ENCODE measurements around the gene DAPK1. TPM values are rescaled to one million over a fixed set of nuclear protein-coding genes. Genes with fewer than 3 reads are reported as not detected.

The DAPK1 gene
- total RNA-seq, 1 donor = 8.6 TPM

GRCh38 chr9:87587864-87588263 is 90.2 kb downstream of the DAPK1 start:
- no peak for TF ChIP-seq CTCF (IDR thresholded peaks at IDR 0.05; ENCODE audit: insufficient read depth, low read depth, low read length)
- H3K4me3 ChIP-seq (ENCODE audit: low read depth, low read length) = no peak overlapping the region
- DNase-seq (ENCODE audit: low read depth) = no peak

- H3K4me3 ChIP-seq (ENCODE audit: low read depth, low read length) = no peak overlapping the region
- DNase-seq (ENCODE audit: low read depth) = no peak
- no peak for TF ChIP-seq CTCF (IDR thresholded peaks at IDR 0.05; ENCODE audit: insufficient read depth, low read depth, low read length)
Measured at GRCh38 chr9:87588339-87588738, 90.7 kb downstream of the DAPK1 start.

GRCh38 chr9:87590996-87591395 is 93.3 kb downstream of the DAPK1 start:
- TF ChIP-seq CTCF (IDR thresholded peaks at IDR 0.05; ENCODE audit: insufficient read depth, low read depth, low read length) = no peak
- H3K4me3 ChIP-seq (ENCODE audit: low read depth, low read length) = no peak overlapping the region
- no peak for DNase-seq (ENCODE audit: low read depth)

GRCh38 chr9:87592554-87593358 is 95.1 kb downstream of the DAPK1 start:
- H3K4me3 ChIP-seq (ENCODE audit: low read depth, low read length) = no peak overlapping the region
- TF ChIP-seq CTCF (IDR thresholded peaks at IDR 0.05; ENCODE audit: insufficient read depth, low read depth, low read length) = no peak
- peak; percentile 75 for DNase-seq (ENCODE audit: low read depth)

- H3K4me3 ChIP-seq (ENCODE audit: low read depth, low read length) = no peak overlapping the region
- no peak for DNase-seq (ENCODE audit: low read depth)
- no peak for TF ChIP-seq CTCF (IDR thresholded peaks at IDR 0.05; ENCODE audit: insufficient read depth, low read depth, low read length)
Measured at GRCh38 chr9:87593359-87593980, 95.8 kb downstream of the DAPK1 start.

GRCh38 chr9:87594194-87594593 is 96.5 kb downstream of the DAPK1 start:
- H3K4me3 ChIP-seq (ENCODE audit: low read depth, low read length) = no peak overlapping the region
- no peak for TF ChIP-seq CTCF (IDR thresholded peaks at IDR 0.05; ENCODE audit: insufficient read depth, low read depth, low read length)
- peak; percentile 65 for DNase-seq (ENCODE audit: low read depth)
